Effector memory CD4-positive, alpha-beta T cell (primary cell): ENCODE results near the gene DNAH11.

Experiments used
- DNase-seq, 3 donors: peaks; one replicate each; pipeline ENCODE4 v3.0.0-alpha.2; 2020
- H3K27ac ChIP-seq: 2 replicates; pipeline ENCODE4 v1.7.0; 2013; ENCODE audit warnings: mild to moderate bottlenecking, low read length, moderate library complexity; ENCODE audit not compliant: insufficient read depth, poor library complexity, severe bottlenecking
- H3K27me3 ChIP-seq: replicated peaks from 2 replicates; pipeline ENCODE4 v1.7.0; 2013; ENCODE audit warnings: mild to moderate bottlenecking, low read length; ENCODE audit not compliant: insufficient read depth, control insufficient read depth, poor library complexity, severe bottlenecking
- H3K36me3 ChIP-seq: 2 replicates; pipeline ENCODE4 v1.7.0; 2013; ENCODE audit warnings: mild to moderate bottlenecking, low read length, moderate library complexity; ENCODE audit not compliant: control insufficient read depth, insufficient read depth
- H3K4me1 ChIP-seq: 2 replicates; pipeline ENCODE4 v1.7.0; 2013; ENCODE audit warnings: low read length, mild to moderate bottlenecking; ENCODE audit not compliant: control insufficient read depth, insufficient read depth, poor library complexity, severe bottlenecking
- H3K4me3 ChIP-seq: 2 replicates; pipeline ENCODE4 v1.7.0; 2013; ENCODE audit warnings: low read length, low read depth, mild to moderate bottlenecking; ENCODE audit not compliant: insufficient read depth, poor library complexity, severe bottlenecking
- H3K9me3 ChIP-seq: 2 replicates; pipeline ENCODE4 v1.7.0; 2013; ENCODE audit warnings: mild to moderate bottlenecking, low read length, moderate library complexity; ENCODE audit not compliant: control insufficient read depth
- total RNA-seq, 3 donors: gene quantifications; one replicate each; lab custom pipeline; 2026; lab: John Stamatoyannopoulos, UW

Gene DNAH11
- total RNA-seq: 0.09 to 0.19 (median 0.17) reads per million in 3 donors

DNA sequence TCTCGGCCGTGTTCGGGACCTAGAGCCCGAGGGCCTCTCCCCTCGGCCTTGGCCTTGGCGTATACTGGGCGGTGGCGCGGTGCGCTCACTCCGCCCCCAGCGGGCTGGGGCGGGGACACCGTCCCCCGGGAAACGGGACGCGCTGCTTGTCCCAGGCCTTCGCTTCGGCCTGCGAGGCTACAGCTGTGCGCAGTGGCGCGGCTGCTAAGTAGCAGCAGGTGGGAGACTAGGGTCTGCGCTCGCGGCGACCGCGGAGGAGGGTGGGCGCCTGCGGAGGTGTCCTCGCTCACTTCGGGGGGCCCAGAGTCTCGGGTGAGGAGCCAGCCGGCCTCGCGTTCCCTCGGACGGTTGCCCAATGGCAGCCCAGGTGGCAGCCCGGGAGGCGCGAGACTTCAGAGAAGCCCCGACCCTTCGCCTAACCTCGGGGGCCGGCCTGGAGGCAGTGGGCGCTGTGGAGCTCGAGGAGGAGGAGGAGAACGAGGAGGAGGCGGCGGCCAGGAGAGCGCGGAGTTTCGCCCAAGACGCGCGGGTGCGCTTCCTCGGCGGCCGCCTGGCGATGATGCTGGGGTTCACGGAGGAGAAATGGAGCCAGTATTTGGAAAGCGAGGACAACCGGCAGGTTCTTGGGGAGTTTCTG, at the start of gene DNAH11:
Gene DNAH11, plus strand, starts transcription at position 149 of the 637 bp plus-strand sequence. Its CDS starts 207 bp downstream, at position 356.
- no peak within 1 kb of the TSS for H3K27ac ChIP-seq
- H3K36me3 ChIP-seq: no peaks in the 10 kb centered on the region
- H3K4me3 ChIP-seq: peak within 1 kb of the TSS; percentile 16
- peaks cover 7% of the 10 kb centered on the region for H3K4me1 ChIP-seq
- H3K9me3 ChIP-seq: no peaks in the 10 kb centered on the region
- peaks cover 15% of the 10 kb centered on the region for H3K27me3 ChIP-seq
- DNase-seq: no peak

- H3K27me3 ChIP-seq: no peaks in the 10 kb centered on the region
- no peak overlapping the region for H3K27ac ChIP-seq
- peaks cover under 1% of the 10 kb centered on the region for H3K36me3 ChIP-seq
- H3K4me1 ChIP-seq: no peaks in the 10 kb centered on the region
- no peak overlapping the region for H3K4me3 ChIP-seq
- H3K9me3 ChIP-seq: peaks cover 8% of the 10 kb centered on the region
- DNase-seq: no peak
Measured at GRCh38 chr7:21495731-21496130, 47.1 kb upstream of the DNAH11 start.

- H3K36me3 ChIP-seq: no peaks in the 10 kb centered on the region
- no peaks in the 10 kb centered on the region for H3K27me3 ChIP-seq
- H3K27ac ChIP-seq: no peak overlapping the region
- no peaks in the 10 kb centered on the region for H3K4me1 ChIP-seq
- H3K9me3 ChIP-seq: peaks cover 8% of the 10 kb centered on the region
- no peak for DNase-seq
- H3K4me3 ChIP-seq: no peak overlapping the region
Measured at GRCh38 chr7:21497072-21497471, 45.8 kb upstream of the DNAH11 start.

- no peak overlapping the region for H3K4me3 ChIP-seq
- peaks cover 3% of the 10 kb centered on the region for H3K9me3 ChIP-seq
- no peaks in the 10 kb centered on the region for H3K4me1 ChIP-seq
- H3K27me3 ChIP-seq: no peaks in the 10 kb centered on the region
- no peaks in the 10 kb centered on the region for H3K36me3 ChIP-seq
- H3K27ac ChIP-seq: no peak overlapping the region
- no peak for DNase-seq
Measured at GRCh38 chr7:21500117-21500832, 42.6 kb upstream of the DNAH11 start.

DNA sequence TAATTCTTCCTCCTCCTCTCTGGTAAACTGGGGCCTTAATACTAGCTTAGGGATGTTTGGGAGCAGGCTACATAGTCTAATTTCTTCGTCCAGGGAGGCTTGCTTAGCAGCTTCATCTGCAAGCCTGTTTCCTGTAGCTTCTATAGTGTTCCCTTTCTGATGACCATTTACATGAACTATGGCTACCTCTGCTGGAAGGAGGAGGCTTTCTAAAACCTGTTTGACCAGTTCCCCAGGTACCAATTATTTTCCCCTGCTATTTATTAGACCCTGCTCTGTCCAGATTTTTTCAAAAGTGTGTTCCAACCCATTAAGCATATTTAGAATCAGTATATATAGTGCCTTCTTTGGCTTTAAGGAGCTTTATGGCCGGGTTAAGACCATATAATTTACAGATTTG, 38.8 kb upstream of the DNAH11 start:
- Histone ChIP-seq H3K4me1 (no peaks in the 10 kb centered on the region), H3K9me3 (peaks cover 3% of the 10 kb centered on the region), H3K27me3 (no peaks in the 10 kb centered on the region), H3K4me3 (no peak overlapping the region), H3K27ac (no peak overlapping the region), H3K36me3 (peaks cover 12% of the 10 kb centered on the region)
- DNase-seq: no peak

- H3K36me3 ChIP-seq: peaks cover 29% of the 10 kb centered on the region
- no peaks in the 10 kb centered on the region for H3K4me1 ChIP-seq
- H3K27me3 ChIP-seq: no peaks in the 10 kb centered on the region
- no peak overlapping the region for H3K27ac ChIP-seq
- H3K4me3 ChIP-seq: no peak overlapping the region
- peak in 1 of 3 donors; percentile 14 for DNase-seq
- H3K9me3 ChIP-seq: peaks cover 3% of the 10 kb centered on the region
Measured at GRCh38 chr7:21507627-21508343, 35.1 kb upstream of the DNAH11 start.

DNA sequence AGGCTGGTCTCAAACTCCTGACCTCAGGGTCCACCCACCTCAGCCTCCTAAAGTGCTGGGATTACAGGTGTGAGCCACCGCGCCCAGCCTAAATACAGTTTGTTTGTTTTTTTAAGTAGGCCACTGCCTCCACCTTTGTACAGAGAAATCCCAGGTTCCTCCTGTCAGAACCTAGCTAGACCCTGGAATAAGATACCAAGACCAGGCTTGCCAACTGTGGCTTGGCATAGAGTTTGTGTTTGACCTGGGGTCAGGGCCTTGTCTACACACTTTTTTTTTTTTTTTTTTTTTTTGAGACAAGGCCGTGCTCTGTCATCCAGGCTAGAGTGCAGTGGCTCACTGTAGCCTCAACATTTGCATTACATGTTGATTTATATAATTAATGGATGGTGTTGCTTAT, 34.3 kb upstream of the DNAH11 start:
- H3K4me1 ChIP-seq: no peaks in the 10 kb centered on the region
- no peak for DNase-seq
- no peak overlapping the region for H3K27ac ChIP-seq
- no peaks in the 10 kb centered on the region for H3K27me3 ChIP-seq
- H3K9me3 ChIP-seq: peaks cover 3% of the 10 kb centered on the region
- no peak overlapping the region for H3K4me3 ChIP-seq
- peaks cover 29% of the 10 kb centered on the region for H3K36me3 ChIP-seq

DNA sequence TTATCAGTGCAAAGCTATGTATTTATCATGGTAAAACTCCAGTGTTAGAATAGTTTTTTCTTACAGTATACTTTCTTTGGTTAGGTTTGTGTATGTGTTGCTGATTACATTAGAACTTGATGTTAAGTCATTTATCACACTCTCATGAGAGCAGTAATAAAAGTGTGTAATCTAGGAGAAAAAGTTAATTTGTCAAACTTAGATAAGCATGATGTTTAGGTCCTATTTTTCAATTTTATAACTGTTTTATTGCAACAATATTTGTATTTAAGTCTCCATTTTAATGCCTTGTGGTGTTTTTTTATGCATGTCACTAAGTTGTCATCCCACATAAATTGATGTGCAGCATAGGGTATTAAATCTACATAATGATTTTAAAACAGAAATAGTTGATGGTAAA, 28.8 kb upstream of the DNAH11 start:
- Histone ChIP-seq H3K27ac (no peak overlapping the region), H3K4me1 (no peaks in the 10 kb centered on the region), H3K4me3 (no peak overlapping the region), H3K36me3 (peaks cover 17% of the 10 kb centered on the region), H3K9me3 (no peaks in the 10 kb centered on the region), H3K27me3 (no peaks in the 10 kb centered on the region)
- no peak for DNase-seq

GRCh38 chr7:21524680-21525079, 18.2 kb upstream of the DNAH11 start:
- Histone ChIP-seq H3K27me3 (no peaks in the 10 kb centered on the region), H3K4me1 (no peaks in the 10 kb centered on the region), H3K9me3 (no peaks in the 10 kb centered on the region), H3K27ac (no peak overlapping the region), H3K4me3 (no peak overlapping the region), H3K36me3 (no peaks in the 10 kb centered on the region)
- DNase-seq: no peak

DNA sequence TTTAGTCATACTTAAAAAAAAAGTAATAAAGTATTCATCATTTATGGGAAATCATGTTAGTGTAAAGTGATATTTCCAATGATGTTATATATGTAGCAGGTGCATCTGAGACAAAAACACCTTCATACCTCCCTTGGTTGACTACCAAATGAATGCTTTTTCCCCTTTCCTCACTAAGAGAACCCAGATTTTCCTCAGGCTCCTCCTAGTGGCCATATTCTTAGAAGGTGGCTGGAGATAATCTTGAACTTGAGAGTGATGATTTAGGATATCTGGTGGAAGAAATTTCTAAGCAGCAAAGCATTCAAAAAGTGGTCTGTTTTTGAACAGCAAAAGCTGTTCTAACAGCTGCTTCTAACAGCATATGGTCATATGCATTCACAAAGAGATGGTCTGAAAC, 16.8 kb upstream of the DNAH11 start:
- H3K4me1 ChIP-seq: no peaks in the 10 kb centered on the region
- no peaks in the 10 kb centered on the region for H3K27me3 ChIP-seq
- no peaks in the 10 kb centered on the region for H3K9me3 ChIP-seq
- H3K4me3 ChIP-seq: no peak overlapping the region
- no peaks in the 10 kb centered on the region for H3K36me3 ChIP-seq
- no peak for DNase-seq
- no peak overlapping the region for H3K27ac ChIP-seq
